ENCODE data around the gene ZNF483.

GRCh38 chr9:111484572-111484894 lies 40.4 kb upstream of the ZNF483 start:
- TF ChIP-seq CTCF (IDR thresholded peaks at IDR 0.05), result no peak
- no peak for TF ChIP-seq POLR2A (IDR thresholded peaks at IDR 0.05)

Measured in testis (tissue), 2 donors.